DOHH2 (cell line): ENCODE data around the gene CMTM4.

Experiments used
- CTCF ChIP-seq: fragments of 200-600 bp; sonication (generic); IDR thresholded peaks from one replicate; pipeline ENCODE4 v1.5.1; 2014; ENCODE audit warnings: antibody characterized with exemption, mild to moderate bottlenecking, low read depth, low read length; ENCODE audit not compliant: poor library complexity, severe bottlenecking
- EZH2phosphoT487 ChIP-seq: fragments of 200-600 bp; sonication (generic); IDR thresholded peaks from 2 replicates; pipeline ENCODE4 v1.6.1; 2017; ENCODE audit warnings: borderline replicate concordance, mild to moderate bottlenecking, antibody characterized with exemption, low read length, moderate library complexity, mixed read lengths

DNA sequence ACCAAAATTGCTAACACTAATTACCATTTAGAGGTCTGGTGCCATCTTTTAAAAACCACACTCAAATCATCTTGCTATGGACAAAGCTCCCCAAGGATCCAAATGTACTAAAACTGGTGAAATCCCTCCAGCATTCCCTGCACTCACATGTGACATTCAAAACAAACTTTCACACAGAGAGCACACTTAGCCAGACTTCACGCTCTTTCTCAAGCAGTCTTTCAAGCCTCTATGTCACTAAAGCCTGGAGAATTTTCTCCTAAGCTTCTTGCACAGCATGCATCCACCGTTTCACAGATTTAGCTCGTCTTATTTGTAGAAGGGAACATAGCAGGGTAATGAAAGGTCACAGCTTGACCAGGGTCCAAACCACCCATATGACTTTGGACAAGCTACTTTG, 72.8 kb downstream of the CMTM4 start:
- TF ChIP-seq CTCF (no peak), EZH2phosphoT487 (no peak)
